ENCODE measurements around the gene ITPR2. TPM values are rescaled to one million over a fixed set of nuclear protein-coding genes. Genes with fewer than 3 reads are reported as not detected.

The ITPR2 gene
- total RNA-seq, 1 donor from 2014 or later, result 64.0 TPM

DNA sequence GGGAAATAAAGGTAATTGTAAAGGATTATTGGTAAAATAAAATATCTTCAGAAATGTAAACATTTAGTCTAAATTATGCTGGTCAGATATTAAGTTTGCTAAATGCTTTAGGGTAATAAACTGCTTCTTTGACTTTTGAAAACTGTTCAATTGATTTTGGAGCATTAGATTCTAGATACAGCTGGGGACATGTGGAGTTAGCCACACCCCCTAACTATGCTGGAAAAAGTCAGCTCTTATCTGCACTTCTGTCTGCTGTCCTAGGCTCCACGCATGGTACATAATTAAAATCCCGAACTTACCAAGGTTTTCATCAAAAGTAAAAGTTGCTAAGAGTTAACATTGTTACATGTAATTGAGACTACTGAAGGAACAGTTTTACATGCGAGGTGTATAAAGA lies 78.8 kb downstream of the ITPR2 start:
- Histone ChIP-seq H3K27me3 (ENCODE audit: low read depth) (no peaks in the 10 kb centered on the region), H3K36me3 (no peaks in the 10 kb centered on the region), H3K4me1 (peaks cover 11% of the 10 kb centered on the region), H3K9me3 (peaks cover 10% of the 10 kb centered on the region), H3K4me3 (no peak overlapping the region), H3K27ac (no peak overlapping the region)
- intact Hi-C loops (cut with DNase I), result no loop called here
- DNase-seq (no peak), ATAC-seq (no peak)
- TF ChIP-seq, protein P1, sequence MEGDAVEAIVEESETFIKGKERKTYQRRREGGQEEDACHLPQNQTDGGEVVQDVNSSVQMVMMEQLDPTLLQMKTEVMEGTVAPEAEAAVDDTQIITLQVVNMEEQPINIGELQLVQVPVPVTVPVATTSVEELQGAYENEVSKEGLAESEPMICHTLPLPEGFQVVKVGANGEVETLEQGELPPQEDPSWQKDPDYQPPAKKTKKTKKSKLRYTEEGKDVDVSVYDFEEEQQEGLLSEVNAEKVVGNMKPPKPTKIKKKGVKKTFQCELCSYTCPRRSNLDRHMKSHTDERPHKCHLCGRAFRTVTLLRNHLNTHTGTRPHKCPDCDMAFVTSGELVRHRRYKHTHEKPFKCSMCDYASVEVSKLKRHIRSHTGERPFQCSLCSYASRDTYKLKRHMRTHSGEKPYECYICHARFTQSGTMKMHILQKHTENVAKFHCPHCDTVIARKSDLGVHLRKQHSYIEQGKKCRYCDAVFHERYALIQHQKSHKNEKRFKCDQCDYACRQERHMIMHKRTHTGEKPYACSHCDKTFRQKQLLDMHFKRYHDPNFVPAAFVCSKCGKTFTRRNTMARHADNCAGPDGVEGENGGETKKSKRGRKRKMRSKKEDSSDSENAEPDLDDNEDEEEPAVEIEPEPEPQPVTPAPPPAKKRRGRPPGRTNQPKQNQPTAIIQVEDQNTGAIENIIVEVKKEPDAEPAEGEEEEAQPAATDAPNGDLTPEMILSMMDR (IDR thresholded peaks at IDR 0.05), result no peak

- ATAC-seq (no peak), DNase-seq (no peak)
- Histone ChIP-seq H3K27me3 (ENCODE audit: low read depth) (no peaks in the 10 kb centered on the region), H3K9me3 (peaks cover 10% of the 10 kb centered on the region), H3K36me3 (no peaks in the 10 kb centered on the region), H3K27ac (no peak overlapping the region), H3K4me1 (peaks cover 16% of the 10 kb centered on the region), H3K4me3 (no peak overlapping the region)
- TF ChIP-seq, protein P1 (IDR thresholded peaks at IDR 0.05), result no peak
- intact Hi-C loops (cut with DNase I), result no loop called here
Measured at GRCh38 chr12:26751179-26751578, 81.8 kb downstream of the ITPR2 start.

- DNase-seq, result no peak
- peaks cover 7% of the 10 kb centered on the region for H3K9me3 ChIP-seq
- peak in 1 of 2 donors; percentile 39 for ATAC-seq
- H3K4me1 ChIP-seq, result peaks cover 16% of the 10 kb centered on the region
- H3K36me3 ChIP-seq, result no peaks in the 10 kb centered on the region
- H3K27me3 ChIP-seq (ENCODE audit: low read depth), result no peaks in the 10 kb centered on the region
- H3K4me3 ChIP-seq, result no peak overlapping the region
- TF ChIP-seq, protein P1 (IDR thresholded peaks at IDR 0.05), result no peak
- intact Hi-C loops (cut with DNase I), result no loop called here
- H3K27ac ChIP-seq, result no peak overlapping the region
Measured at GRCh38 chr12:26750531-26751175, 82.3 kb downstream of the ITPR2 start.

DNA sequence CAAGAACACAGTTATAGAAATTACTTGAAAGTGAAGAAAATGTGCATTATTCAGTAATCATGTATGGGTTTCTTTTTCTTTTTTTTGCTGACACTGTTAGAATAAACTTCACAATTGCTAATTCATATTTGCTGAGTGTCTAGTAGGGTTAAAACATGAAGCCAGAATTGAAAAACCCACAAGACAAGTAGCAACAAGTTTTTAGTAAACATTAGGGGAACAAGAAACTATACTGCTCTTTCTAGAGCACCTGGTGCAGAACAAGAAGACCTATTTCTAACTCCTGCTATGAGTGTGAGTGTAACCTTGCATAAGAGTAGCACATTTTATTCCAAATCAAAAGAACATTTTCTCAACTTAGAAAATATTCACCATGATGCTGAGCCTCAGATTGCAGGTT lies 83.2 kb downstream of the ITPR2 start:
- H3K4me1 ChIP-seq, result peaks cover 16% of the 10 kb centered on the region
- no peak overlapping the region for H3K27ac ChIP-seq
- no peaks in the 10 kb centered on the region for H3K9me3 ChIP-seq
- no peaks in the 10 kb centered on the region for H3K36me3 ChIP-seq
- no peak overlapping the region for H3K4me3 ChIP-seq
- intact Hi-C loops (cut with DNase I), result no loop called here
- no peaks in the 10 kb centered on the region for H3K27me3 ChIP-seq (ENCODE audit: low read depth)
- DNase-seq (no peak), ATAC-seq (no peak)
- TF ChIP-seq, protein P1 (IDR thresholded peaks at IDR 0.05), result no peak

- DNase-seq (no peak), ATAC-seq (no peak)
- H3K4me1 ChIP-seq, result peaks cover 16% of the 10 kb centered on the region
- no peak overlapping the region for H3K27ac ChIP-seq
- H3K9me3 ChIP-seq, result no peaks in the 10 kb centered on the region
- TF ChIP-seq, protein P1 (IDR thresholded peaks at IDR 0.05), result no peak
- no peaks in the 10 kb centered on the region for H3K36me3 ChIP-seq
- intact Hi-C loops (cut with DNase I), result no loop called here
- H3K4me3 ChIP-seq, result no peak overlapping the region
- H3K27me3 ChIP-seq (ENCODE audit: low read depth), result no peaks in the 10 kb centered on the region
Measured at GRCh38 chr12:26748741-26749431, 84.1 kb downstream of the ITPR2 start.
